Endometrial microvascular endothelial cells (primary cell): ENCODE results near the gene SPPL2A. TPM values are rescaled to one million over a fixed set of nuclear protein-coding genes. Genes with fewer than 3 reads are reported as not detected.

Experiments
- in situ Hi-C: cut with HindIII; loops from 2 replicates; pipeline ENCODE4 v1.10.0; 2017; ENCODE audit warnings: low sequenced_read_pairs, low pct_unique_long_range_greater_than_20kb; ENCODE audit errors: inconsistent ontology term
- total RNA-seq: library from RNA; depleted of rRNA; stranded (reverse); fragments of >200 nt; gene quantifications from one replicate; pipeline ENCODE4 v1.2.3, GENCODE V29; 2015; ENCODE audit errors: inconsistent ontology term

SPPL2A gene
- total RNA-seq, 1 donor from 2014 or later: 90.2 TPM

- in situ Hi-C loops: no loop called here
These were observed 12.6 kb upstream of the SPPL2A start for GRCh38 chr15:50778086-50778485.

GRCh38 chr15:50777042-50777441 lies 11.5 kb upstream of the SPPL2A start:
- in situ Hi-C loops: no loop called here

GRCh38 chr15:50774450-50774849 lies 8.9 kb upstream of the SPPL2A start:
- in situ Hi-C loops: no loop called here

- in situ Hi-C loops: no loop called here
These were observed 7.9 kb upstream of the SPPL2A start for GRCh38 chr15:50773389-50773788.

GRCh38 chr15:50767332-50767861 lies 1.9 kb upstream of the SPPL2A start:
- in situ Hi-C loops: no loop called here

- in situ Hi-C loops: no loop called here
These were observed 878 bp downstream of the SPPL2A start for GRCh38 chr15:50764461-50765194.

GRCh38 chr15:50758712-50759205 lies 6.7 kb downstream of the SPPL2A start:
- in situ Hi-C loops: no loop called here

GRCh38 chr15:50753463-50753862 lies 12.0 kb downstream of the SPPL2A start:
- in situ Hi-C loops: no loop called here

GRCh38 chr15:50751394-50751793 lies 14.1 kb downstream of the SPPL2A start:
- in situ Hi-C loops: no loop called here

- in situ Hi-C loops: no loop called here
These were observed 15.2 kb downstream of the SPPL2A start for GRCh38 chr15:50750227-50750705.

GRCh38 chr15:50747523-50747922 lies 18.0 kb downstream of the SPPL2A start:
- in situ Hi-C loops: no loop called here

- in situ Hi-C loops: no loop called here
These were observed 20.9 kb downstream of the SPPL2A start for GRCh38 chr15:50744601-50745000.

- in situ Hi-C loops: no loop called here
These were observed 24.6 kb downstream of the SPPL2A start for GRCh38 chr15:50740955-50741354.

- in situ Hi-C loops: no loop called here
These were observed 28.7 kb downstream of the SPPL2A start for GRCh38 chr15:50736823-50737222.

GRCh38 chr15:50735156-50735555 lies 30.4 kb downstream of the SPPL2A start:
- in situ Hi-C loops: no loop called here

GRCh38 chr15:50726315-50726714 lies 39.2 kb downstream of the SPPL2A start:
- in situ Hi-C loops: no loop called here

GRCh38 chr15:50718700-50719125 lies 46.8 kb downstream of the SPPL2A start:
- in situ Hi-C loops: no loop called here

GRCh38 chr15:50712018-50712417 lies 53.5 kb downstream of the SPPL2A start:
- in situ Hi-C loops: no loop called here

- in situ Hi-C loops: no loop called here
These were observed 54.9 kb downstream of the SPPL2A start for GRCh38 chr15:50710585-50710984.

GRCh38 chr15:50707878-50708427 lies 57.6 kb downstream of the SPPL2A start:
- in situ Hi-C loops: no loop called here
